Activated CD8-positive, alpha-beta memory T cell treated with anti-CD3 and anti-CD28 coated beads, Interleukin-2, amount 50 U/mL, for 24 hours (primary cell): Measurements from ENCODE around the gene HTT-AS.
"Not testable (repeated sequence)": the region's sequence is repeated elsewhere in the genome, so short reads cannot be mapped to it uniquely, and the experiment has no call there.

Source experiments
- DNase-seq: peaks from one replicate; pipeline ENCODE4 v3.0.0-alpha.2; 2020; ENCODE audit errors: extremely low read depth

Gene HTT-AS

GRCh38 chr4:3074078-3074845 is at the start of gene HTT-AS, which contains the start of gene HTT:
TSS of gene HTT-AS (minus strand) at chr4:3074538.
TSS of gene HTT (plus strand) at chr4:3074681. CDS start at chr4:3074826, 145 bp downstream.
- DNase-seq: peak; percentile 89

DNA sequence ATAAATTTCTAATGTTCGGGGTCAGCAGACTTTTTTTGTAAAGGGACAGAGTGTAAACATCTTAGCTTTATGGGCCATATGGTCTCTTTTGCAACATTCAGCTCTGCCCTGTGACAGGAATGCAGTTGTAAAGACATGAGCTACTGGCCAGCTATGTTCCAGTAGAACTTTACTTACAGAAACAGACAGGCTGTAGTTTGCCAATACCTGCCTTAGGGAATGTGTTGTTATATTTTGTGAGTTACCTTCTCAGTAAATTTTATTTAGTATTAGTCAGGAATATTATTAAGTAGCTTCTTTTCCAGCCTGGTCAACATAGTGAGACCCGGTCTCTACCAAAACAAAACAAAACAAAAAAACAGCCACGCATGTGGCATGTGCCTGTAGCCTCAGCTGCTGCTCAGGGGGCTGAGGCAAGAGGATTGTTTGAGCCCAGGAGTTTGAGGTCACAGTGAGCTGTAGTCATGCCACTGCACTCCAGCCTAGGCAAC is 48.9 kb upstream of the HTT-AS start:
- no peak for DNase-seq

DNA sequence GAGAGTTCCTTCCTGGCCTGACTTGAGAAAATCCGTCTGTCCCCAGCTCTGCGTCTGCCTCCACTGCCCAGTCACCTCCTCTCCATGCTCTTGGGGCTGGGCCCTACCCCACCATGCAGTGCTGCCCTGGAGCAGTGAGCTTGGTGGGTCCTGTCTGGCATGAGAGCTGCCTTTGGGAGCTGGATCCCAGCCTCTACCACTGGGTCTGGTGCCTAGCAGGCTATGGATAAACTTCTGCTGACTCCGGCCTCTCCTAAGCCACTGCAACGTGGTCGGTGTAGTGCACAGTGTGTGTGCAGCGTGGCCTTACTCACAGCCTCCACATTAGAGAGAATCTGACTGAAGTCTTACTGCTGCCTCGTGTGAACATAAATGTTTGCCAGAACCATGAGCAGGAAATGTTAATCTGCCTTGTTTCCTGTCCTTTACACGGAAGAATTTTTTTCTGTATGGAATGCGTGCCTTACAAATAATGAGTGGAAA is 47.8 kb upstream of the HTT-AS start:
- DNase-seq: no peak

DNA sequence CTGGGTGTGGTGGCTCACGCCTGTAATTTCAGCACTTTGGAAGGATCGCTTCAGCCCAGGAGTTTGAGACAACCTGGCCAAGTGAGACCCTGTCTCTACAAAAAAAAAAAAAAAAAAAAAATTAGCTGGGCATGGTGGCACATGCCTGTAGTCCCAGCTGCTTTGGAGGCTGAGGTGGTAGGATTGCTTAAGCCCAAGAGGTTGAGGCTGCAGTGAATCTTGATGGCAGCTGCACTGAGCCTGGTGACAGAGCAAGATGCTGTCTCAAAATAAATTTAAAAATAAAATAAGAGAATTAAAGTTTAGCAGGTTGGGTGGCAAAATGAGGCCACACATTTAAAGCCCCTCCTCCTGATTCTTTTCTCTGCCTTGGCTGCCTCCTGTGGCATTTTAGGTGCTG is 47.3 kb upstream of the HTT-AS start:
- DNase-seq: no peak

DNA sequence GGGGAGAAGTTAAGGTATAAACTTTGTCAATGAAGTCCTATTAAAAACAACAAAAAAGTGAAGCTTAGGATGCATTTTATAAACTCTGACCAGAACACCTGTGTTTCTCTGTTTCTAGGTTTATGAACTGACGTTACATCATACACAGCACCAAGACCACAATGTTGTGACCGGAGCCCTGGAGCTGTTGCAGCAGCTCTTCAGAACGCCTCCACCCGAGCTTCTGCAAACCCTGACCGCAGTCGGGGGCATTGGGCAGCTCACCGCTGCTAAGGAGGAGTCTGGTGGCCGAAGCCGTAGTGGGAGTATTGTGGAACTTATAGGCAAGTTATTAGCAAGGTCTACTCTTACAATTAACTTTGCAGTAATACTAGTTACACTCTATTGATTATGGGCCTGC is 46.8 kb upstream of the HTT-AS start:
- no peak for DNase-seq

DNA sequence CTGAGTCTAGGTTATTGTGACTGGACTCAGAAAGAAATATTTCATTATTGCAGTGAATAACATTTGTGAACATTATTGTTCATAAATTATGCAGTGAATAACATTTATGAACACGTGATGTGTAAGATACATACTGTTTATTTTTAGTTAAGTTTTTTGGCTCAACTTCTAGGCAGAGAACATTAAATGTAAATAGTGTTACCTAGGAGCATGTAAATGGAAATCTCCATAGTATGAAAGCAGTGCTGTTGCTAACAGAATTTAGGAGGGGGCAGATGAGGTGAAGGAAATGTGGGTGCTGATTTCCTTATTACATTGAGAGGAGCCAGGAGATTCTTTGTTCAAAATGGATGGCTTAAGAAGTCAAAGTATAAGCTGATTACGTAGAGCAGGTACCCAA is 45.1 kb upstream of the HTT-AS start:
- no peak for DNase-seq

DNA sequence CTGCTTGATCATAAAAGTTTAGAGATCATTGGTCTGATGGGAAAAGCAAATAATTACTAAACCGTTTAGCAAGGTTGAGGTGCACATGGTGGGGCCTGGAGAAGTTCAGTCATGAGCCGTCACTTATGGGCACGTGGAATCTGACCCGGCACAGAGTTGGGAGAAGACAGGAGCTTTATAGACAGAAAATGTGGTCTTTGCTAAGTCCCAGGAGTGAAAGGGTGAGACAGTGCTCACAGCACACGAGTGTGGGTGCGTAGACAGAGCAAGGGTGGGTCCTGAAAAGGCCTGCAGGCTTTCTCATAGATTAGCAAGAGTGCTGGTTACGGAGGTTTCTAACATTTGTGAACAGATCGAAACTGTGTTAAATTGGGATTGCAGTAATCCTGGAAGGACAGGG is 44.0 kb upstream of the HTT-AS start:
- DNase-seq: no peak

DNA sequence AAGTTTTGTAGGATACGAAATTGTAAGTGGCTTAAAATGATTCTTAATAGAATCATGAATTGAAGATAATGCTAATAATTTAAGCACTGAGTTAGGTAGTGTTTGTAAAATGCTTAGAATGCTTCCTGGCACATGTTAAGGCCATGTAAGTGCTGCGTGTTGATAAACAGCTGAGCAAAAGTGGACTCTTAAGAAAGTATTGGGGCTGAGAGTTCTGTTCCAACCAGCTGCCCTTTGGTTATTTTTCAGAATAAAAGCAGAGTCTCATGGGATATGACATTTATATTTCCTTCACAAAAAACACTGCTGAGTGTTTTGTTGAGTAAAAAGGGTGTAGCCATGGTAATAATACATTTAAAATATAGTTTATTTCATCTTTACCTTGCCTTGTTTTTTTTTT is 42.6 kb upstream of the HTT-AS start:
- DNase-seq: no peak

DNA sequence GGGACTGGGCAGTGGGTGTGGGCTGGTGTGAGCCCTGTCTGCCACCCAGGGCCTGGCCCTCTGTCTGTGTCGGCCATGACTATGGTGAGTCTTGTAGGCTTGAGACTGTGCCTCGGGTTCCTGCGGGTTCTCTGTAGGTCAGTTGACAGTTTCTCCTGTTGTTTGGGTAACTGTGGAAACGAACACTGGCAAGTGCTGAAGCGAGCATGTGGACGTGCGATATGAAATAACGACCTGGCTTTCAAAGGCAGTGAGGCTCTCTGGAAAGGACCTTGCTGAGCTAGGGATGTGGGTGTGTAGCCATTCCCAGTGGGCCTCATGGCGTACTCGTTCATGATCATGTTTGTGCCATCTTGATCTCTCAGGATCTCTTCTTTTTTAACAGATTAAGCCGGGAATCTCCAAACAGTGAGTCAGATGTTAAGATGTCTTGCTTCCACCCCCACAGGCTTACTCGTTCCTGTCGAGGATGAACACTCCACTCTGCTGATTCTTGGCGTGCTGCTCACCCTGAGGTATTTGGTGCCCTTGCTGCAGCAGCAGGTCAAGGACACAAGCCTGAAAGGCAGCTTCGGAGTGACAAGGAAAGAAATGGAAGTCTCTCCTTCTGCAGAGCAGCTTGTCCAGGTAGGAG is 41.4 kb upstream of the HTT-AS start:
- DNase-seq: no peak

GRCh38 chr4:3114377-3114776 is 40.0 kb upstream of the HTT-AS start:
- DNase-seq: no peak

DNA sequence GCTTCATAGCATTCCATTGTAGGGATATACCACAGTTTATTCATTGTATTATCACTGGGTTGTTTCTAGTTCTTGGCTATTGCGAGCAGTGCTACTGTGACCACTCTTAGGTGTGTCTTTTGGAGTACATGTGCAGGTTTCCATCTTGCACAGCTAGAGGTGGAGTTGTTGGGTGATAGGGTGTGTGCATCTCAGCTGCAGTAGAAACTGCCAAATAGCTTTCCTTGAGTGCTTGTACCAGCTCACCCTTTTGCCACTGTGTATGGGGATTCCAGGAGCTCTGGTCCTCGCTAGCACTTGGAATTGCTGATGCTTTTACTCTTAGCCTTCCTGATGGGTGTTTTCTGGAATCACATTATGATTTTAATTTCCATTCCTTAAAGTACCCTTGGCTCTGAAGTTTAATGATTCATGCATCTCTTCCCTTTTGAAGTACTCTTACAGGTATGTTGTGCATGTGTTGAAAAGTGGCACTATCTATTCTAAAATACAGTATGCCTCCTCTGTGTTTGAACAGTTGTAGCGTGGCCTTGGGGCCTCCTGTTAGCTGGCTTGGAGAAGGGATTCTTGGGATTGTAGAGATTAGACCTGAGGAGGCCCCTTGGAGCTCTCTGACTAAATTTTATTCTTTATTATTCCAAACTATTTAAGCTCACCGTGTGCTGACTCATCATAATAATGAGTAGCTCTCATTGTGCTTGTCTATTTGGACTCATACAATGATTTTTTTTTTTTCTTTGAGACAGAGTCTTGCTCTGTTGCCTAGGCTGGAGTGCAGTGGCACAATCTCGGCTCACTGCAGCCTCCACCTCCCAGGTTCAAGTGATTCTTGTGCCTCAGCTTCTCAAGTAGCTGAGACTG is 38.5 kb upstream of the HTT-AS start:
- DNase-seq: no peak

DNA sequence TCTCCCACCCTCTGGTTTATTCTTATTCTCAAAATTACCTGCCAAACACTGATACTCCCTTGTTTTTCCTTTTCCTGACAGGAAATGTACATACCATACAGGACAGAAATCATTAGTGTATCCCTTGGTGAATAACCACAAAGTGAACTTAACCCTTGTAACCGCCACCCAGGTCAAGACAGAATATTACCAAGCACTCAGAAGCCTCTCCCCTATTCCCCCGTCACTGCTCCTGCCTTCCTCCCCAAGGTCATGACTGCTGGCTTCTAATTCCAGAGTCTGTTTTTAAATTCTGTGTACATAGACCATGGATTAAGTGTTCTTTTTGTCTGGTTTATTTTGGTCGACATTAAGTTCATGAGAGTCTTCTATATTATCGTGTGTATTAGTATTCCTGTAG is 37.9 kb upstream of the HTT-AS start:
- DNase-seq: no peak

GRCh38 chr4:3111461-3111860 is 37.1 kb upstream of the HTT-AS start:
- DNase-seq: no peak

- DNase-seq: no peak
Observed at GRCh38 chr4:3108211-3108610, 33.9 kb upstream of the HTT-AS start.

GRCh38 chr4:3107691-3108121 is 33.4 kb upstream of the HTT-AS start:
- no peak for DNase-seq

- DNase-seq: no peak
Observed at GRCh38 chr4:3107271-3107670, 32.9 kb upstream of the HTT-AS start.

- DNase-seq: peak; percentile 85
Observed at GRCh38 chr4:3106339-3107186, 32.2 kb upstream of the HTT-AS start.

- DNase-seq: no peak
Observed at GRCh38 chr4:3098346-3098745, 24.0 kb upstream of the HTT-AS start.

DNA sequence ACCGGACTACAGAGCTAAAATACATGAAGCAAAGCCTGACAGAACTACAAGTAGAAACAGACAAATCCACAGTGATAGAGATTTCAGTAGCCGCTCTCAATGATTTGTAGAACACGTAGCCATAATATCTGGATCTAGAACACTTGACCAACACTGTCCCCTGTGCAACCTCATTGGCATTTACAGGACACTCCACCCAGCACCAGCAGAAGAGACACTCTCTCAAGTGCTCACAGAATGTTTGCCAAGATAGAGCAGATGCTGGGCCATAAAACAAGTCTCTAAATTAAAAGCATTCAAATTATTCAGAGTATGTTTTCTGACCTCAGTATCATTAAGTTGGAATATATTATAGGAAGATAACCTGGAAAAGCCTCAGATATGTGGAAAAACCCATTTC is 21.9 kb upstream of the HTT-AS start:
- DNase-seq: no peak

GRCh38 chr4:3094701-3095100 is 20.4 kb upstream of the HTT-AS start:
- not testable (repeated sequence) for DNase-seq

- no peak for DNase-seq
Observed at GRCh38 chr4:3091464-3091863, 17.1 kb upstream of the HTT-AS start.
